Lower leg skin (tissue), 4 donors: ENCODE data around the gene NIBAN1. TPM values are rescaled to one million over a fixed set of nuclear protein-coding genes. Genes with fewer than 3 reads are reported as not detected.

Source experiments
- DNase-seq, 2 donors: peaks; one replicate each; pipeline ENCODE4 v3.0.0-alpha.2; 2019; ENCODE audit warnings: low spot score in 2 of 2
- H3K4me3 ChIP-seq: fragments of 200-600 bp; sonication (generic); 2 replicates; pipeline ENCODE4 v1.5.1; 2017; ENCODE audit warnings: mild to moderate bottlenecking, low read depth; ENCODE audit not compliant: poor library complexity, severe bottlenecking
- CTCF ChIP-seq, 3 donors: fragments of 450-650 bp; IDR thresholded peaks; one replicate each; pipeline ENCODE4 v1.5.1; 2016; ENCODE audit warnings: antibody characterized with exemption in 3 of 3, mild to moderate bottlenecking in 3 of 3, moderate library complexity in 2 of 3
- POLR2A ChIP-seq, 2 donors: fragments of 450-650 bp; IDR thresholded peaks; one replicate each; pipeline ENCODE4 v1.6.1; 2016 to 2017; ENCODE audit warnings: antibody characterized with exemption in 2 of 2, mild to moderate bottlenecking in 1 of 2, moderate library complexity in 1 of 2
- WGBS, 2 donors: methylation state at CpG; one replicate each; pipeline ENCODE4 v1.1.5; 2018; 5-methylcytosine and 5-hydroxymethylcytosine counted together
- intact Hi-C: fragments of 100-400 bp; cut with DNase I; formaldehyde crosslinking; loops from one replicate; pipeline ENCODE4 v1.15.0; 2023; ENCODE audit warnings: low total_unique reads
- total RNA-seq, 4 donors: library from RNA; depleted of rRNA; stranded (reverse); fragments of >200 nt; gene quantifications; one replicate each; pipeline ENCODE4 v1.1.0, GENCODE V29; 2016

Gene NIBAN1
- total RNA-seq, 4 donors from 2014 or later, result 8.2 to 27.9 (median 13.6) TPM

GRCh38 chr1:184980726-184981125 is 6.4 kb upstream of the NIBAN1 start:
- 91 to 96% methylated on average over 1 of the region's 1 CpG for WGBS, 2 donors
- TF ChIP-seq POLR2A (IDR thresholded peaks at IDR 0.05) (no peak), CTCF (IDR thresholded peaks at IDR 0.05) (no peak)
- H3K4me3 ChIP-seq, result no peak overlapping the region
- intact Hi-C loops, result no loop called here
- DNase-seq, result no peak

DNA sequence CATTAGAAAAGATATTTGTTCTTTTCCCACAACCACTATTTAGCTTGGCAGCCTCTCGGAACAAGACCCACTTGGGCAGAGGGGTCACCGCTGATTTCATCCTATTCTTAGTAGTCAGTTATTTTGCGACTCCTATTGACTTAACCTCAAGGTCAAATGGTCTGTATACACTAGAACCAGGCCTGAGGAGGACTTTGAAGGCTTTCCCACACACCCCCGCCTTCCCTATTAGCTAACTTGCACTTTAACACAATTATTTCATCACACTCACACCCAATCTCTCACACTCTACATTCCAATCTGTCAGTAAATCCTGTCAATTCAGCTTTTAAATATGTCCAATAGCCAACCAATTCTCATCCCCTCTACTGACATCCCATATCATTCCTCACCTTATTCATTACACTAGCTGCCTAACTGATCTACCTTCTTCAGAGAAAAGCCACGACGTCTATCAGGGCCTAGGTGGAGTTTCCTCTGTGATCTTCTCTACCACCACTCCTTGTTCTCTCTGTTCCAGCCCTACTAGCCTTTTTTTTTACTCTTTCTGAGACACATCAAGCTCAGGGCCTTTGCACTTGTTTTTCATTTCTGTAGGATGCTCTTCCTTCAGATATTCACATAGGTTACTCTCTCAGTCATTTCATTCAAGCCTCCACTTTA is 1.0 kb upstream of the NIBAN1 start:
- TF ChIP-seq CTCF (IDR thresholded peaks at IDR 0.05), result no peak
- TF ChIP-seq POLR2A (IDR thresholded peaks at IDR 0.05), result no peak
- 85 to 89% methylated on average over 6 of the region's 6 CpGs for WGBS, 2 donors
- DNase-seq, result no peak
- intact Hi-C loops, result loop anchor here (5.0 kb wide), 1 partner anchor 158 kb away; no protein-coding TSS in a partner anchor
- no peak overlapping the region for H3K4me3 ChIP-seq

- H3K4me3 ChIP-seq, result peak overlapping the region; percentile 39
- intact Hi-C loops, result loop anchor here (5.0 kb wide), 1 partner anchor 157 kb away; no protein-coding TSS in a partner anchor
- 71 to 74% methylated on average over 4 of the region's 4 CpGs for WGBS, 2 donors
- TF ChIP-seq POLR2A (IDR thresholded peaks at IDR 0.05) (no peak), CTCF (IDR thresholded peaks at IDR 0.05) (no peak)
- DNase-seq, result no peak
Observed at GRCh38 chr1:184974837-184975115, 468 bp upstream of the NIBAN1 start.

DNA sequence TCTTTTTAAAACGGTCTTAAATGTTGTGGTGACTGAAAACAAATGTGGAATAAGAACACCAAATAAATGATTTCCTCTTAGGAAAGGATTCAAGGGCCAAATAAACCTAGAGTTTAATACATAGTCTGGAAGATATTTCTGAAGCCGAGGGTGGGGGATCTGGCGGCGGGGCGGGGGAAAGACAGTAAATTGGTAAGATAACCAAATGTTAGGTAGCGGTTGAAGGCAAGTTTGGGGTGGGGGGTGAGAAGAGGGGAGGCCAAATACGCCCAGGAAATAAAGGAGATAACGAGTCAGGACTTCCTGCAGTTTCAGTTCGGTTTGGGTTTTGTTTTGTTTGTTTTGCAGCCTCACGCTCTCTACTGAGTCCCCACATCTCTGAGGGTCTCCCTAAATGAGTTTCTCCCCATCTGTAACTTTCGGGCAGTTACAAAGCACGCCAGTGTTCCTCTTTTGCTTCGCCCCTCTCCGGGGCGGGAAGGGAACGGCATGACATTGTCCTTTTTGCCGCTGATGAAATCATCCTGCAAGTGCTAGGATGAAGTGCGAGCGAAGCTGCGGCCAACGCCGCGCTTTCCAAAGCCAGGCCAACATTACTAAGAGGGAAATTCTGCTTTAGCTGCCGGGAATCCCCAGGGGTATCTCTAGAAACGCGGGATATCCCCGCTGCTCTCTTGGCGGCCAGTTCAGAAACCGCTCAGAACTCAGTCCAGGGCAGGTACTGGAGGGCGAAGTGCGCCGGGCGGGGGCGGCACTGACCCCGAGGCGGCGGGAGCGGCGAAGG is 844 bp downstream of the NIBAN1 start:
- WGBS, 2 donors, result 2 to 3% methylated on average over 34 to 39 of the region's 39 CpGs
- intact Hi-C loops, result no loop called here
- TF ChIP-seq CTCF (IDR thresholded peaks at IDR 0.05), result no peak
- TF ChIP-seq POLR2A (IDR thresholded peaks at IDR 0.05), result no peak
- peak overlapping the region; percentile 39 for H3K4me3 ChIP-seq
- peak; percentile 29 to 88 for DNase-seq

DNA sequence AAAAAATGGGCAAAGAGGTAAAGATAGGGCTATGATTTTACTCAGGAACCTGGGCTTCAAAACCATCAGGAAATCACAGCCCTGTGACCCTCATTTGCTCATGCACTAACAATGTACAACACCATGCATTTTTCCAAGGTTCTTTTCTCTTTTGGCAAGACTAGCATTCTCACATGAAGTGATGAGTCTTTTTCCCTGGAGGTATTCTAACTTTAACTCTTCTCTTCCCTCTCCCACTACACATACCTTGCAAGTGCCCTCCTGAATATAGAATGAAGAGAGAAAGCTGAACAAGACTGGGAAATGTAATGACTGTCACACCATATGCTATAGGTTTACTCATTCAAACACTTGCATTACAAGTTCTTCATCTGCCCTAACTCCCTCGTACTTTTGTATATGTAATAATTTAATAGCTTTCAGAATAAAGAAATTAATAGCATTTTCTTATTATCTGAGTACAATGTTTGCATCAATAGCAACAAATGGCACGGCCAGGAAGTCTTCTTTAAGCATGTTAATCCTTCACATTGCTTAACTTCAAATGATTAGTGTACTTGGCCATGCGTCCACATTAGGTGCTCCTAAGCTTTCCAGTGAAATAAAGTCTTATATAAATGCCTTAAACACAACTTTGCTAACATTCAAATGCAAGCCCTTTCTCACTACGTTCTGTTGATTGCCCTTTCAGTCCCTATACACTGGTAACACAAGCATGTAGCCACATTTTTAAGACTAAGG is 1.8 kb downstream of the NIBAN1 start:
- DNase-seq, result no peak
- peak overlapping the region; percentile 39 for H3K4me3 ChIP-seq
- intact Hi-C loops, result no loop called here
- WGBS, 2 donors, result 26 to 34% methylated on average over 4 of the region's 4 CpGs
- TF ChIP-seq POLR2A (IDR thresholded peaks at IDR 0.05) (no peak), CTCF (IDR thresholded peaks at IDR 0.05) (no peak)
